ENCODE results near the gene MTA1.

DNA sequence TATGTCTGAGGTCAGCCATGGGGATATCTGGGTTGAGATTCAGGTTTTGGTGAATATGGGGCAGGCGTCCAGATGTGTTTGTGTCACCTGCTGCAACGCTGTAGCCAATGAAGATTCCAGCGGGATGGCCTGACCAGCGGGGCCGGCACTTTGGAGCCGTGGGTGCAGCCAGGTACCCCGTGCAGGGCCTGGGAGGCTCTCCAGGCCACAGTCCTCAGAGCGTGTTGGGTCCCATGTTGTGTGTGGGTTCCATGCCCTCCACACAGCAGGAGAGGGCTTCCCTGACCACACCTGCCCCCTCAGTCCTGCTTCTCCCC, 24.1 kb upstream of the MTA1 start:
- TF ChIP-seq EZH2 (IDR thresholded peaks at IDR 0.05; ENCODE audit: insufficient read depth, poor library complexity, severe bottlenecking), result no peak
- TF ChIP-seq EZH2phosphoT487 (IDR thresholded peaks at IDR 0.05; ENCODE audit: insufficient read depth, low read depth), result no peak
